Ascending aorta (tissue), 2 donors: ENCODE data around the gene MYADML2. TPM values are rescaled to one million over a fixed set of nuclear protein-coding genes. Genes with fewer than 3 reads are reported as not detected.

Source experiments
- DNase-seq, 2 donors: peaks; one replicate each; pipeline ENCODE4 v3.0.0-alpha.2; 2019; ENCODE audit warnings: low spot score in 2 of 2
- H3K27ac ChIP-seq, 2 donors: fragments of 200-600 bp; sonication (generic); one replicate each; pipeline ENCODE4 v1.5.1; 2016 to 2017; ENCODE audit warnings: mild to moderate bottlenecking in 1 of 2
- H3K27me3 ChIP-seq: fragments of 200-600 bp; sonication (generic); one replicate; pipeline ENCODE4 v1.5.1; 2017
- H3K36me3 ChIP-seq, 2 donors: fragments of 200-600 bp; sonication (generic); one replicate each; pipeline ENCODE4 v1.5.1; 2016
- H3K4me1 ChIP-seq, 2 donors: fragments of 200-600 bp; sonication (generic); one replicate each; pipeline ENCODE4 v1.5.1; 2016 to 2017; ENCODE audit warnings: mild to moderate bottlenecking in 1 of 2
- H3K4me3 ChIP-seq, 2 donors: fragments of 200-600 bp; sonication (generic); one replicate each; pipeline ENCODE4 v1.5.1; 2016 to 2017; ENCODE audit warnings: mild to moderate bottlenecking in 1 of 2
- H3K9me3 ChIP-seq, 2 donors: fragments of 200-600 bp; sonication (generic); one replicate each; pipeline ENCODE4 v1.5.1; 2016
- intact Hi-C: fragments of 100-400 bp; cut with DNase I; formaldehyde crosslinking; loops from one replicate; pipeline ENCODE4 v1.15.1; 2023
- total RNA-seq: library from RNA; depleted of rRNA; stranded (reverse); fragments of >200 nt; gene quantifications from one replicate; pipeline ENCODE4 v1.1.0, GENCODE V29; 2016
- TF ChIP-seq, protein P1 (sequence below), 3 experiments: fragments of 200-600 bp in 2 of 3; fragments of 450-650 bp in 1 of 3; sonication (generic) in 2 of 3; IDR thresholded peaks; one replicate each; pipeline ENCODE4 v1.5.1; 2016 to 2019; ENCODE audit warnings: antibody characterized with exemption in 3 of 3, mild to moderate bottlenecking in 1 of 3, moderate library complexity in 1 of 3

Gene MYADML2
- total RNA-seq, 1 donor from 2014 or later = not detected

GRCh38 chr17:81917565-81918332 is 29.3 kb downstream of the MYADML2 start, which contains the start of gene SIRT7:
Gene SIRT7 (minus strand): TSS chr17:81918176. CDS start chr17:81918131, 45 bp downstream.
- H3K4me3 ChIP-seq = peak within 1 kb of the TSS; percentile 91 to 100
- H3K4me1 ChIP-seq = peaks cover 13 to 18% of the 10 kb centered on the region in 2 donors
- intact Hi-C loops = no loop called here
- H3K36me3 ChIP-seq = peaks cover 39 to 55% of the 10 kb centered on the region in 2 donors
- DNase-seq = peak in 1 of 2 donors; percentile 85
- H3K9me3 ChIP-seq = no peaks in the 10 kb centered on the region
- TF ChIP-seq, protein P1, sequence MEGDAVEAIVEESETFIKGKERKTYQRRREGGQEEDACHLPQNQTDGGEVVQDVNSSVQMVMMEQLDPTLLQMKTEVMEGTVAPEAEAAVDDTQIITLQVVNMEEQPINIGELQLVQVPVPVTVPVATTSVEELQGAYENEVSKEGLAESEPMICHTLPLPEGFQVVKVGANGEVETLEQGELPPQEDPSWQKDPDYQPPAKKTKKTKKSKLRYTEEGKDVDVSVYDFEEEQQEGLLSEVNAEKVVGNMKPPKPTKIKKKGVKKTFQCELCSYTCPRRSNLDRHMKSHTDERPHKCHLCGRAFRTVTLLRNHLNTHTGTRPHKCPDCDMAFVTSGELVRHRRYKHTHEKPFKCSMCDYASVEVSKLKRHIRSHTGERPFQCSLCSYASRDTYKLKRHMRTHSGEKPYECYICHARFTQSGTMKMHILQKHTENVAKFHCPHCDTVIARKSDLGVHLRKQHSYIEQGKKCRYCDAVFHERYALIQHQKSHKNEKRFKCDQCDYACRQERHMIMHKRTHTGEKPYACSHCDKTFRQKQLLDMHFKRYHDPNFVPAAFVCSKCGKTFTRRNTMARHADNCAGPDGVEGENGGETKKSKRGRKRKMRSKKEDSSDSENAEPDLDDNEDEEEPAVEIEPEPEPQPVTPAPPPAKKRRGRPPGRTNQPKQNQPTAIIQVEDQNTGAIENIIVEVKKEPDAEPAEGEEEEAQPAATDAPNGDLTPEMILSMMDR (IDR thresholded peaks at IDR 0.05) = no peak
- H3K27ac ChIP-seq = peak within 1 kb of the TSS; percentile 53 to 65
- H3K27me3 ChIP-seq = no peaks in the 10 kb centered on the region

DNA sequence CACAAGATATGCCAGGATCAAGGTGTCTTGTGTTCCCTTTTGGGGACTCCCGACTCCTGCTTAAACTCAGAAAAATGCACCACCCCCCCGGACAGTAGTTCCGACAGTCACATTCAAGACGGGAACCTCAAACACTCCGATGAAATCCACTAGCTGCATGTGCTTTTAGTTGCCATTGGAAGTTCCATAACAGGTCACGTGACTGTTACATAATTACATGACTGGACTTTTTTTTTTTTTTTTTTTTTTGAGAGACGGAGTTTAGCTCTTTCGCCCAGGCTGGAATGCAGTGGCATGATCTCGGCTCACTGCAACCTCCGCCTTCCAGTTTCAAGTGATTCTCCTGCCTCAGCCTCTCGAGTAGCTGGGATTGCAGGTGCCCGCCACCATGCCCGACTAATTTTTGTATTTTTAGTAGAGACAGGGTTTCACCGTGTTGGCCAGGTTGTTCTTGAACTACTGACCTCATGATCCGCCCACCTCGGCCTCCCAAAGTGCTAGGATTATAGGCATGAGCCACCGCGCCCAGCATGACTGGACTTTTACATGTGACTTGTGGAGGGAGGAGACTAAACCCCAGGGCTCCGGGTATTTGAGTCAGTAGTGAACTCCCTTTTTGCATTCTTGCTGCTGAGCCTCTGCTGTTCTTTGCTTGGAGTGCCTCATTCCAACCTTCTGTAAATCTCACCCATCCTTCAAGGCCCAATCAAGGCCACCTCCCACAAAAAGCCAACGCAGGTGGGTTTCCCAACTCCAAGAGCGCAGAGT is 30.6 kb downstream of the MYADML2 start:
- DNase-seq = no peak
- TF ChIP-seq, protein P1 (IDR thresholded peaks at IDR 0.05) = no peak
- peaks cover 11 to 18% of the 10 kb centered on the region in 2 donors for H3K4me1 ChIP-seq
- H3K27me3 ChIP-seq = no peaks in the 10 kb centered on the region
- H3K36me3 ChIP-seq = peaks cover 31 to 50% of the 10 kb centered on the region in 2 donors
- peak overlapping the region in 1 of 2 donors; percentile 100 for H3K4me3 ChIP-seq
- H3K9me3 ChIP-seq = no peaks in the 10 kb centered on the region
- H3K27ac ChIP-seq = no peak overlapping the region
- intact Hi-C loops = no loop called here

DNA sequence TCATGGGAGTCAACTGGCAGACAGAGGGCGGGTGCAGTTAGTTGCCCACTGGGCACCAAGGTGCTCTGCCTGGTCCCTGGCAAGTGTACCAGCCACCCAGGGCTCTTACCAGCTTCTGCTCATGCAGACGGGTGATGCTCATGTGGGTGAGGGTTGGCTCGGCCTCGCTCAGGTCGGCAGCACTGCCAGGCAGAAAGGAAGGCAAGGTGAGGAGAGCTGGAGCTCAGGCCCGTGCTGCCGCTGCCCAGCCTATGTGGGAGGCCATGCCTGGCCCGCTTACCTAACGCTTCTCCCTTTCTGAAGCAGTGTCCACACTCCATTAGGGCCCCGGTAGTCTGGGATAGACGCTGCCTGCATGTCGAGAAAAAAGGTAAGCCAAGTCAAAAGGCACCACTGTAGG is 31.7 kb downstream of the MYADML2 start:
- peaks cover 27 to 40% of the 10 kb centered on the region in 2 donors for H3K36me3 ChIP-seq
- peaks cover 11 to 16% of the 10 kb centered on the region in 2 donors for H3K4me1 ChIP-seq
- intact Hi-C loops = no loop called here

GRCh38 chr17:81914103-81914850 is 32.8 kb downstream of the MYADML2 start:
- no peak for DNase-seq
- peaks cover 22 to 37% of the 10 kb centered on the region in 2 donors for H3K36me3 ChIP-seq
- no peaks in the 10 kb centered on the region for H3K27me3 ChIP-seq
- intact Hi-C loops = loop anchor here (5.0 kb wide), 1 partner anchor 108 kb away; the partner anchor contains the start of genes CENPX and LRRC45
- H3K4me1 ChIP-seq = peaks cover 13 to 23% of the 10 kb centered on the region in 2 donors
- TF ChIP-seq, protein P1 (IDR thresholded peaks at IDR 0.05) = no peak
- H3K27ac ChIP-seq = no peak overlapping the region
- no peaks in the 10 kb centered on the region for H3K9me3 ChIP-seq
- no peak overlapping the region for H3K4me3 ChIP-seq

More for the DNA sequence above, 31.7 kb downstream of the MYADML2 start:
- H3K27me3 ChIP-seq = no peaks in the 10 kb centered on the region
- H3K4me3 ChIP-seq = no peak overlapping the region
- H3K27ac ChIP-seq = no peak overlapping the region
- H3K9me3 ChIP-seq = no peaks in the 10 kb centered on the region
- no peak for DNase-seq
- TF ChIP-seq, protein P1 (IDR thresholded peaks at IDR 0.05) = no peak
